HepG2 (cell line): ENCODE data around the gene PMVK. TPM values are rescaled to one million over a fixed set of nuclear protein-coding genes. Genes with fewer than 3 reads are reported as not detected.

ENCODE experiments used
- AFF4 ChIP-seq: sonication (generic); formaldehyde crosslinking; IDR thresholded peaks from 2 replicates; pipeline ENCODE4 v1.4.0; 2020; ENCODE audit warnings: missing genetic modification reagents
- CCAR2 ChIP-seq: fragments of 200-400 bp; formaldehyde crosslinking; optimal IDR thresholded peaks from 2 replicates; pipeline ENCODE3; 2018; ENCODE audit warnings: low read depth, mild to moderate bottlenecking, low read length, moderate library complexity
- CENPX ChIP-seq: sonication (generic); formaldehyde crosslinking; IDR thresholded peaks from 2 replicates; pipeline ENCODE4 v1.9.0; 2021; ENCODE audit warnings: mild to moderate bottlenecking, missing genetic modification reagents, moderate library complexity
- EHMT2 ChIP-seq: fragments of 200-600 bp; sonication (generic); IDR thresholded peaks from 2 replicates; pipeline ENCODE4 v1.7.0; 2017; ENCODE audit warnings: antibody characterized with exemption, low read depth, low read length, borderline replicate concordance
- MAF1 ChIP-seq: sonication (generic); formaldehyde crosslinking; IDR thresholded peaks from 2 replicates; pipeline ENCODE4 v1.5.0; 2020; ENCODE audit warnings: missing genetic modification reagents, borderline replicate concordance
- NFRKB ChIP-seq: fragments of 450-650 bp; IDR thresholded peaks from 2 replicates; pipeline ENCODE4 v1.6.1; 2017
- NR0B2 ChIP-seq: sonication (generic); formaldehyde crosslinking; IDR thresholded peaks from 2 replicates; pipeline ENCODE4 v1.4.0; 2020; ENCODE audit warnings: mild to moderate bottlenecking, missing genetic modification reagents
- NR2C2 ChIP-seq: sonication (generic); formaldehyde crosslinking; IDR thresholded peaks from 2 replicates; pipeline ENCODE4 v1.4.0; 2020; ENCODE audit warnings: missing genetic modification reagents, mild to moderate bottlenecking, moderate library complexity, borderline replicate concordance
- STAT5B ChIP-seq: sonication (generic); formaldehyde crosslinking; IDR thresholded peaks from 2 replicates; pipeline ENCODE4 v1.4.0; 2020; ENCODE audit warnings: missing genetic modification reagents
- THAP7 ChIP-seq: sonication (generic); formaldehyde crosslinking; IDR thresholded peaks from 2 replicates; pipeline ENCODE4 v1.8.1; 2023; ENCODE audit warnings: mild to moderate bottlenecking, missing genetic modification reagents
- ZFY ChIP-seq: sonication (generic); formaldehyde crosslinking; IDR thresholded peaks from 2 replicates; pipeline ENCODE4 v1.4.0; 2020; ENCODE audit warnings: missing genetic modification reagents
- ZNF788 ChIP-seq: sonication (generic); formaldehyde crosslinking; IDR thresholded peaks from 2 replicates; pipeline ENCODE4 v1.5.0; 2020; ENCODE audit warnings: mild to moderate bottlenecking, missing genetic modification reagents, borderline replicate concordance
- ZSCAN12 ChIP-seq: sonication (generic); formaldehyde crosslinking; IDR thresholded peaks from 2 replicates; pipeline ENCODE4 v1.9.0; 2021; ENCODE audit warnings: mild to moderate bottlenecking, missing genetic modification reagents
- polyA plus RNA-seq, 8 experiments: library from polyadenylated mRNA; depleted of rRNA in 3 of 8; stranded (reverse) in 7 of 8; unstranded in 1 of 8; fragments of >200 nt; fragmentation: Illumina TruSeq in 4 of 8; extraction: Trizol in 4 of 8; gene quantifications; 2 replicates each; pipeline versions ENCODE4 v1.2.1 to v1.2.3, GENCODE V29; 2011 to 2016; ENCODE audit warnings: low read depth in 4 of 8, missing spikeins in 1 of 8, mixed read lengths in 1 of 8; ENCODE audit not compliant: insufficient read depth in 1 of 8
- total RNA-seq, 5 experiments: library from RNA; depleted of rRNA; stranded (reverse); fragments of >200 nt; fragmentation: Illumina TruSeq; extraction: Trizol; gene quantifications; 2 replicates each; pipeline ENCODE4 v1.2.3, GENCODE V29; 2016; ENCODE audit warnings: low read depth in 1 of 5
- TF ChIP-seq, protein P1 (sequence below): IDR thresholded peaks from 2 replicates; pipeline ENCODE4 v1.4.0; 2020; ENCODE audit warnings: mild to moderate bottlenecking, missing genetic modification reagents
- TF ChIP-seq, protein P2 (sequence below): sonication (generic); formaldehyde crosslinking; IDR thresholded peaks from 2 replicates; pipeline ENCODE4 v1.5.0; 2020; ENCODE audit warnings: missing genetic modification reagents, mild to moderate bottlenecking, borderline replicate concordance
- TF ChIP-seq, protein P3 (sequence below): sonication (generic); formaldehyde crosslinking; IDR thresholded peaks from 2 replicates; pipeline ENCODE4 v1.5.0; 2020; ENCODE audit warnings: missing genetic modification reagents

Gene PMVK
- total and polyA plus RNA-seq, 2 of the 13 experiments (the other 11 are each of a cell fraction or from before 2014, with no cell fraction given): 3.9 to 12.6 TPM

DNA sequence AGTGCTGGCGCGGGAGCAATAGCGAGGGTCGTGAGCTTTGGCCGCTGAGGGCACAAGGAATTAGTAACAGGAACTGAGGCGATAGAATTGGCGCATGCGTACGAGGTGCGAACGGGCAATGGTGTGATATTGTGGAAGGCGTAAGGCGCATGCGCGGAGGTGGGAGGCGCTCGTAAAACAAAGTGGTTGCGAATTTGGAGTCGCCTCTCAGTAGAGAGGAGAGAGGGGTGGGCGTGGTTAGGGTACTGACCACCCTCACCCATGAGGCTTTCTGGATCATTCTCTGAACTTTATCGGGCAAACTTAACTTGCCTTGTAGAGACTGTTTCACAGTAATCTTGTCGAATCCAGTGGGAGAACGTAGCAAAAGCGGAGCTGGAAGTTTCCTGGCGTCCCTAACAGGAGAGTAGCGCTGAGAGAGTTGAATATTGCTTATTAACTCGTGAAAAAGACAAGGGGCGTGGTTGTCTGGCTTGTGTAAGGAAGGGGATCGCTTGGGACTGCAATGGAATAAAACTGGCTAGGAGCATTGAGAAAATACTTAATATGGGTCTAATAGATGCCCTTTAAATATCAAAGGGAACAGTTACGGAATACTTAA lies 38.4 kb upstream of the PMVK start (continued):
- TF ChIP-seq, protein P1, sequence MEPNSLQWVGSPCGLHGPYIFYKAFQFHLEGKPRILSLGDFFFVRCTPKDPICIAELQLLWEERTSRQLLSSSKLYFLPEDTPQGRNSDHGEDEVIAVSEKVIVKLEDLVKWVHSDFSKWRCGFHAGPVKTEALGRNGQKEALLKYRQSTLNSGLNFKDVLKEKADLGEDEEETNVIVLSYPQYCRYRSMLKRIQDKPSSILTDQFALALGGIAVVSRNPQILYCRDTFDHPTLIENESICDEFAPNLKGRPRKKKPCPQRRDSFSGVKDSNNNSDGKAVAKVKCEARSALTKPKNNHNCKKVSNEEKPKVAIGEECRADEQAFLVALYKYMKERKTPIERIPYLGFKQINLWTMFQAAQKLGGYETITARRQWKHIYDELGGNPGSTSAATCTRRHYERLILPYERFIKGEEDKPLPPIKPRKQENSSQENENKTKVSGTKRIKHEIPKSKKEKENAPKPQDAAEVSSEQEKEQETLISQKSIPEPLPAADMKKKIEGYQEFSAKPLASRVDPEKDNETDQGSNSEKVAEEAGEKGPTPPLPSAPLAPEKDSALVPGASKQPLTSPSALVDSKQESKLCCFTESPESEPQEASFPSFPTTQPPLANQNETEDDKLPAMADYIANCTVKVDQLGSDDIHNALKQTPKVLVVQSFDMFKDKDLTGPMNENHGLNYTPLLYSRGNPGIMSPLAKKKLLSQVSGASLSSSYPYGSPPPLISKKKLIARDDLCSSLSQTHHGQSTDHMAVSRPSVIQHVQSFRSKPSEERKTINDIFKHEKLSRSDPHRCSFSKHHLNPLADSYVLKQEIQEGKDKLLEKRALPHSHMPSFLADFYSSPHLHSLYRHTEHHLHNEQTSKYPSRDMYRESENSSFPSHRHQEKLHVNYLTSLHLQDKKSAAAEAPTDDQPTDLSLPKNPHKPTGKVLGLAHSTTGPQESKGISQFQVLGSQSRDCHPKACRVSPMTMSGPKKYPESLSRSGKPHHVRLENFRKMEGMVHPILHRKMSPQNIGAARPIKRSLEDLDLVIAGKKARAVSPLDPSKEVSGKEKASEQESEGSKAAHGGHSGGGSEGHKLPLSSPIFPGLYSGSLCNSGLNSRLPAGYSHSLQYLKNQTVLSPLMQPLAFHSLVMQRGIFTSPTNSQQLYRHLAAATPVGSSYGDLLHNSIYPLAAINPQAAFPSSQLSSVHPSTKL: peak; percentile 35
- TF ChIP-seq, protein P2, sequence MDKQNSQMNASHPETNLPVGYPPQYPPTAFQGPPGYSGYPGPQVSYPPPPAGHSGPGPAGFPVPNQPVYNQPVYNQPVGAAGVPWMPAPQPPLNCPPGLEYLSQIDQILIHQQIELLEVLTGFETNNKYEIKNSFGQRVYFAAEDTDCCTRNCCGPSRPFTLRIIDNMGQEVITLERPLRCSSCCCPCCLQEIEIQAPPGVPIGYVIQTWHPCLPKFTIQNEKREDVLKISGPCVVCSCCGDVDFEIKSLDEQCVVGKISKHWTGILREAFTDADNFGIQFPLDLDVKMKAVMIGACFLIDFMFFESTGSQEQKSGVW: no peak
- TF ChIP-seq ZNF788 (CRISPR knock-in tag) (no peak), NFRKB (no peak), EHMT2 (no peak), CENPX (CRISPR knock-in tag) (no peak), ZFY (CRISPR knock-in tag) (no peak), AFF4 (CRISPR knock-in tag) (no peak), CCAR2 (no peak), MAF1 (CRISPR knock-in tag) (no peak), ZSCAN12 (peak; percentile 71; the same call in 1 of the 2 replicates), NR0B2 (CRISPR knock-in tag) (peak; percentile 92; the same call in 1 of the 2 replicates), THAP7 (no peak), NR2C2 (CRISPR knock-in tag) (no peak), STAT5B (CRISPR knock-in tag) (no peak)
- TF ChIP-seq, protein P3, sequence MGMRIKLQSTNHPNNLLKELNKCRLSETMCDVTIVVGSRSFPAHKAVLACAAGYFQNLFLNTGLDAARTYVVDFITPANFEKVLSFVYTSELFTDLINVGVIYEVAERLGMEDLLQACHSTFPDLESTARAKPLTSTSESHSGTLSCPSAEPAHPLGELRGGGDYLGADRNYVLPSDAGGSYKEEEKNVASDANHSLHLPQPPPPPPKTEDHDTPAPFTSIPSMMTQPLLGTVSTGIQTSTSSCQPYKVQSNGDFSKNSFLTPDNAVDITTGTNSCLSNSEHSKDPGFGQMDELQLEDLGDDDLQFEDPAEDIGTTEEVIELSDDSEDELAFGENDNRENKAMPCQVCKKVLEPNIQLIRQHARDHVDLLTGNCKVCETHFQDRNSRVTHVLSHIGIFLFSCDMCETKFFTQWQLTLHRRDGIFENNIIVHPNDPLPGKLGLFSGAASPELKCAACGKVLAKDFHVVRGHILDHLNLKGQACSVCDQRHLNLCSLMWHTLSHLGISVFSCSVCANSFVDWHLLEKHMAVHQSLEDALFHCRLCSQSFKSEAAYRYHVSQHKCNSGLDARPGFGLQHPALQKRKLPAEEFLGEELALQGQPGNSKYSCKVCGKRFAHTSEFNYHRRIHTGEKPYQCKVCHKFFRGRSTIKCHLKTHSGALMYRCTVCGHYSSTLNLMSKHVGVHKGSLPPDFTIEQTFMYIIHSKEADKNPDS (CRISPR knock-in tag): no peak
